NB4 (cell line): Measurements from ENCODE around the gene ARMC9.

ENCODE experiments used
- MYC ChIP-seq: IDR thresholded peaks from 2 replicates; pipeline ENCODE4 v1.6.1; 2011; ENCODE audit warnings: low read depth, low read length
- POLR2A ChIP-seq: IDR thresholded peaks from 2 replicates; pipeline ENCODE4 v1.6.1; 2011; ENCODE audit warnings: mild to moderate bottlenecking; ENCODE audit not compliant: insufficient read length; ENCODE audit errors: extremely low read depth
- TF ChIP-seq, protein P1 (sequence below): IDR thresholded peaks from one replicate; pipeline ENCODE4 v1.5.1; 2012; ENCODE audit warnings: low read depth, low read length

DNA sequence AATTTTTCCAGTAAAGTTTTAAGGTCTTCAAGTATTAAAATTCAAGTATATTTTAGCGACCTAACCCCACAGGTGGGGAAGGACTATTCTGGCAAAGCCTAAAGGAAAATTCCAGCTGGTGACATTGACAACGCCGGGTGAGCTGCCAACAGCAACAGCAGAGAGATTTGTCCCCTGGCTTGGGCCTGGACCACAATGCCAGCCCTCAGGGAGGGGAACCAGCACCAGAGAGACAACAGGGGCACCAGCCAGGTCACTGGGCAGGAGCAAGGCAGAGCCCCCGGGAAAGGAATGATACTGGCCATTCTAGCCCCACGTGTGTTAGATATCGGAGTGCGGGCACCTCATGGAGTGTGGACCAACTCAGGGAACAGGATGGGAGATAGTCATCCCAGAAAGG lies 95.7 kb downstream of the ARMC9 start:
- TF ChIP-seq, protein P1, sequence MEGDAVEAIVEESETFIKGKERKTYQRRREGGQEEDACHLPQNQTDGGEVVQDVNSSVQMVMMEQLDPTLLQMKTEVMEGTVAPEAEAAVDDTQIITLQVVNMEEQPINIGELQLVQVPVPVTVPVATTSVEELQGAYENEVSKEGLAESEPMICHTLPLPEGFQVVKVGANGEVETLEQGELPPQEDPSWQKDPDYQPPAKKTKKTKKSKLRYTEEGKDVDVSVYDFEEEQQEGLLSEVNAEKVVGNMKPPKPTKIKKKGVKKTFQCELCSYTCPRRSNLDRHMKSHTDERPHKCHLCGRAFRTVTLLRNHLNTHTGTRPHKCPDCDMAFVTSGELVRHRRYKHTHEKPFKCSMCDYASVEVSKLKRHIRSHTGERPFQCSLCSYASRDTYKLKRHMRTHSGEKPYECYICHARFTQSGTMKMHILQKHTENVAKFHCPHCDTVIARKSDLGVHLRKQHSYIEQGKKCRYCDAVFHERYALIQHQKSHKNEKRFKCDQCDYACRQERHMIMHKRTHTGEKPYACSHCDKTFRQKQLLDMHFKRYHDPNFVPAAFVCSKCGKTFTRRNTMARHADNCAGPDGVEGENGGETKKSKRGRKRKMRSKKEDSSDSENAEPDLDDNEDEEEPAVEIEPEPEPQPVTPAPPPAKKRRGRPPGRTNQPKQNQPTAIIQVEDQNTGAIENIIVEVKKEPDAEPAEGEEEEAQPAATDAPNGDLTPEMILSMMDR, result no peak
- no peak for TF ChIP-seq POLR2A
- TF ChIP-seq MYC, result no peak
